DOHH2 (cell line): ENCODE data around the gene CRYBG3.

Experiments
- H3F3A ChIP-seq: fragments of 200-600 bp; sonication (generic), shearing (Covaris generic); 2 replicates; pipeline ENCODE4 v1.6.0; 2016; ENCODE audit warnings: antibody characterized with exemption, mild to moderate bottlenecking; ENCODE audit not compliant: control insufficient read depth, insufficient read depth
- H3K27ac ChIP-seq: fragments of 200-600 bp; sonication (generic); 2 replicates; pipeline ENCODE4 v1.5.1; 2014; ENCODE audit warnings: low read depth, mild to moderate bottlenecking, low read length, moderate library complexity
- H3K27me3 ChIP-seq: fragments of 200-600 bp; sonication (generic); 2 replicates; pipeline ENCODE4 v1.6.1; 2014; ENCODE audit warnings: mild to moderate bottlenecking, low read length, mixed read lengths; ENCODE audit not compliant: control insufficient read depth
- H3K36me3 ChIP-seq: fragments of 200-600 bp; sonication (generic); 2 replicates; pipeline ENCODE4 v1.6.1; 2014; ENCODE audit warnings: mild to moderate bottlenecking, low read length, moderate library complexity, mixed read lengths; ENCODE audit not compliant: control insufficient read depth
- H3K4me1 ChIP-seq: fragments of 200-600 bp; sonication (generic); 2 replicates; pipeline ENCODE4 v1.6.1; 2014; ENCODE audit warnings: mild to moderate bottlenecking, low read length, mixed read lengths; ENCODE audit not compliant: control insufficient read depth
- H3K4me2 ChIP-seq: fragments of 200-600 bp; sonication (generic); 2 replicates; pipeline ENCODE4 v1.6.0; 2014; ENCODE audit warnings: mild to moderate bottlenecking, low read length, moderate library complexity
- H3K4me3 ChIP-seq: fragments of 200-600 bp; sonication (generic); 2 replicates; pipeline ENCODE4 v1.5.1; 2014; ENCODE audit warnings: mild to moderate bottlenecking, low read length, mixed read lengths
- H3K79me2 ChIP-seq: fragments of 200-600 bp; sonication (generic); 2 replicates; pipeline ENCODE4 v1.6.1; 2014; ENCODE audit warnings: mild to moderate bottlenecking, low read length, mixed read lengths; ENCODE audit not compliant: control insufficient read depth
- H3K9me2 ChIP-seq: fragments of 200-600 bp; sonication (generic); replicated peaks from 2 replicates; pipeline ENCODE4 v1.6.1; 2014; ENCODE audit warnings: mild to moderate bottlenecking, low read length, mixed read lengths; ENCODE audit not compliant: control insufficient read depth
- H3K9me3 ChIP-seq: fragments of 200-600 bp; sonication (generic); 2 replicates; pipeline ENCODE4 v1.6.1; 2014; ENCODE audit warnings: antibody characterized with exemption, low read length, mixed read lengths; ENCODE audit not compliant: control insufficient read depth, insufficient read depth
- H4K20me1 ChIP-seq: fragments of 200-600 bp; sonication (generic); 2 replicates; pipeline ENCODE4 v1.6.0; 2014; ENCODE audit warnings: low read depth, mild to moderate bottlenecking, antibody characterized with exemption, low read length, moderate library complexity; ENCODE audit not compliant: control insufficient read depth, insufficient read depth
- EZH2phosphoT487 ChIP-seq: fragments of 200-600 bp; sonication (generic); IDR thresholded peaks from 2 replicates; pipeline ENCODE4 v1.6.1; 2017; ENCODE audit warnings: borderline replicate concordance, mild to moderate bottlenecking, antibody characterized with exemption, low read length, moderate library complexity, mixed read lengths
- TF ChIP-seq, protein P1 (sequence below): fragments of 200-600 bp; sonication (generic); IDR thresholded peaks from one replicate; pipeline ENCODE4 v1.5.1; 2014; ENCODE audit warnings: antibody characterized with exemption, mild to moderate bottlenecking, low read depth, low read length; ENCODE audit not compliant: poor library complexity, severe bottlenecking

Gene CRYBG3

DNA sequence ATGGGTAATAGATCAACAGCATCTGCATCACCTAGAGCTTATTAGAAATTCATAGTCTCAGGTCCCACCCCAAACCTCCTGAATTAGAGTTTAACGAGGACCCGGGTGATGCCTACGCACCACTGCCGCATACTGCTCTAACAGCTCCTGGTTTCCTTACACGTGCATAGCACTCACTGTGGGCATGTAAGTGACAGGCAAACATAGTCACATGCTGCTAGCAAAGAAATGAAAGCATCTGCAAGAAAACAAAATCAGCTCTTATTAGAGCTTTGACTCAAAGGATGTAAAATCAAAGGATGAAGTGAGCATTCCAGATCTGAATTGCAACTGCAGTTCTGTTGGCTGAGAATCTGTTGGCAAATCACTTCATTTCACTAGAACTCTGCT is 169.5 kb downstream of the CRYBG3 start:
- Histone ChIP-seq H3K27ac (no peak overlapping the region), H3K4me1 (no peaks in the 10 kb centered on the region), H3K9me2 (no peaks in the 10 kb centered on the region), H3K27me3 (0 out of 2 replicates have a peak, but pooled peaks cover 2% of the 10 kb centered on the region), H4K20me1 (no peaks in the 10 kb centered on the region), H3K4me3 (no peak overlapping the region), H3K4me2 (no peak overlapping the region), H3K9me3 (peaks cover 3% of the 10 kb centered on the region; the same call in 1 of the 2 replicates), H3K79me2 (no peaks in the 10 kb centered on the region), H3F3A (no peaks in the 10 kb centered on the region), H3K36me3 (no peaks in the 10 kb centered on the region)
- TF ChIP-seq, protein P1, sequence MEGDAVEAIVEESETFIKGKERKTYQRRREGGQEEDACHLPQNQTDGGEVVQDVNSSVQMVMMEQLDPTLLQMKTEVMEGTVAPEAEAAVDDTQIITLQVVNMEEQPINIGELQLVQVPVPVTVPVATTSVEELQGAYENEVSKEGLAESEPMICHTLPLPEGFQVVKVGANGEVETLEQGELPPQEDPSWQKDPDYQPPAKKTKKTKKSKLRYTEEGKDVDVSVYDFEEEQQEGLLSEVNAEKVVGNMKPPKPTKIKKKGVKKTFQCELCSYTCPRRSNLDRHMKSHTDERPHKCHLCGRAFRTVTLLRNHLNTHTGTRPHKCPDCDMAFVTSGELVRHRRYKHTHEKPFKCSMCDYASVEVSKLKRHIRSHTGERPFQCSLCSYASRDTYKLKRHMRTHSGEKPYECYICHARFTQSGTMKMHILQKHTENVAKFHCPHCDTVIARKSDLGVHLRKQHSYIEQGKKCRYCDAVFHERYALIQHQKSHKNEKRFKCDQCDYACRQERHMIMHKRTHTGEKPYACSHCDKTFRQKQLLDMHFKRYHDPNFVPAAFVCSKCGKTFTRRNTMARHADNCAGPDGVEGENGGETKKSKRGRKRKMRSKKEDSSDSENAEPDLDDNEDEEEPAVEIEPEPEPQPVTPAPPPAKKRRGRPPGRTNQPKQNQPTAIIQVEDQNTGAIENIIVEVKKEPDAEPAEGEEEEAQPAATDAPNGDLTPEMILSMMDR: no peak
- TF ChIP-seq EZH2phosphoT487: no peak

DNA sequence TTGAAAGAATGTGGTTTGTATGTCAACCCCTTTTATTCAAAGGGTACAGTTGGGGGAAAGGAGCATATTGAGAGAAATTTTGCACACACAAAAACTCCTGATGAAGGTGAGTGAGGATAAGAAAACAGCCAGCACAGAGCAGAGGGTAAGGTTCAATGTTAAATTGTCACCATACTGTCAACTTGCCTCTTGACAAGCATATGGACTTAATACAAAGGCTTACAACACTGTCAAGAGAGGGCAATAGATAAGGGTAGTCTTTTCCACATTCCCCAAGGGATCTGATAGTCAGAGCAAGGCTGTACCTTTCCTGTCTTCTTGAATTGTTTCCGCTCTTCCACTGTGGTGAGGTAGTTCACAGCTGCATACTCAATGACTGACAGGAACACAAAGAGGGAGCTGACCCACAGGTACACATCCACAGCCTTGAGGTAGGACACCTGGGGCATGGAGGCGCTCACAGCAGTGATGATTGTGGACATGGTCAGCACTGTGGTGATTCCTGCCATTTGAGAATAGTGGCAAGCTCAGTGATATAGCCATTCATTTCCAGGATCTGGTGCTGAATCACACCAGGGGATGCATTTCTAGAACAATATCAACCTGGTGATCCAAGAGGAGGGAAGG is 170.8 kb downstream of the CRYBG3 start:
- Histone ChIP-seq H3K79me2 (no peaks in the 10 kb centered on the region), H3K9me2 (no peaks in the 10 kb centered on the region), H3K4me2 (no peak overlapping the region), H4K20me1 (no peaks in the 10 kb centered on the region), H3K27me3 (0 out of 2 replicates have a peak, but pooled peaks cover 2% of the 10 kb centered on the region), H3K27ac (no peak overlapping the region), H3F3A (no peaks in the 10 kb centered on the region), H3K4me3 (no peak overlapping the region), H3K36me3 (no peaks in the 10 kb centered on the region), H3K9me3 (peaks cover 3% of the 10 kb centered on the region; the same call in 1 of the 2 replicates), H3K4me1 (no peaks in the 10 kb centered on the region)
- no peak for TF ChIP-seq EZH2phosphoT487
- TF ChIP-seq, protein P1: no peak

DNA sequence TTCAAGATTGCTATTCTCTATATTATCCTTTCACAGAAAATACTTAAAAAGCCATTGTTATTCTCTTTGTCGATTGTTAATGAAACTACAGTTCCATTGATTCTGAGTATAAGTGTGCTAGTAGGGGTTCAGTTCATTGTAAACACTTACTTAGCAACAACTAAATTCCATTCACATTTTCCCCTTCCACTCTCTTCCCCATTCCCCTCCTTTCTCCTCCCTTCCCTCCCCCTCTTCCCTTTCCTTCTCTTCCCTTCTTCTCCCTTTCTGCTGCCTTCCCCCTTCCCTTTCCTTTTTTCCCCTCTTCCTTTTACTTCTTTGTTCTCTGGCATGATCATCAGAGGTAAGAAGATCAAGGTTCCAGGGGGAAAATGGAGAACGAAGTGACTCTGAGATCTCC is 171.7 kb downstream of the CRYBG3 start:
- Histone ChIP-seq H3K4me1 (no peaks in the 10 kb centered on the region), H3K27ac (no peak overlapping the region), H3K9me3 (peaks cover 3% of the 10 kb centered on the region; the same call in 1 of the 2 replicates), H3K27me3 (0 out of 2 replicates have a peak, but pooled peaks cover 2% of the 10 kb centered on the region), H3K4me2 (no peak overlapping the region), H3K9me2 (no peaks in the 10 kb centered on the region), H3K4me3 (no peak overlapping the region), H4K20me1 (no peaks in the 10 kb centered on the region), H3F3A (no peaks in the 10 kb centered on the region), H3K79me2 (no peaks in the 10 kb centered on the region), H3K36me3 (no peaks in the 10 kb centered on the region)
- no peak for TF ChIP-seq EZH2phosphoT487
- TF ChIP-seq, protein P1: no peak
